ENCODE measurements around the gene YBEY. TPM values are rescaled to one million over a fixed set of nuclear protein-coding genes. Genes with fewer than 3 reads are reported as not detected.
"Not testable (repeated sequence)": the region's sequence is repeated elsewhere in the genome, so short reads cannot be mapped to it uniquely, and the experiment has no call there.

YBEY gene
- total and polyA plus RNA-seq, 12 donors, result 4.0 to 46.0 (median 16.5) TPM

DNA sequence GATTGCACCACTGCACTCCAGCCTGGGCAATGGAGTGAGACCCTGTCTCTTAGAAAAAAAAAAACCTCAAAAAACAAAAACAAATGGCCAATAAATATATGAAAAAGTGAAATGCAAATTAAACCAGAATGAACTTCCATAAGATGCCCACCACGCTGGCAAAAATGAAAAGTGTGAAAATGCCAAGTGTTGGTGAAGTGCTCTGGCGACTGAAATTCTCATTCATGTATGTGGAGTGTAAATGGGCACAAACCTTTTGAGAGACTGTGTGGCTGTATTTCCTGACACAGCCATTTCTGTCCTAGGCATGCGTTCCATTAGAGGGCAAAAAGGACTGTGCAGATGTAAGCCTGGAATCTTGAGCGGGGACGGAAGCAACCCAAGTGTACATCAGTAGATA is 18.3 kb downstream of the YBEY start:
- WGBS, 4 donors, result 85 to 98% (median 93%) methylated on average over 5 of the region's 5 CpGs
- H3K9me3 ChIP-seq (replicated peaks in 1 of 3), result no peaks in the 10 kb centered on the region
- DNase-seq, result no peak
- no peak overlapping the region for H3K27ac ChIP-seq
- no peaks in the 10 kb centered on the region for H3K4me1 ChIP-seq (replicated peaks in 1 of 2)
- intact Hi-C loops (cut with DNase I), result no loop called here
- TF ChIP-seq, protein P1, sequence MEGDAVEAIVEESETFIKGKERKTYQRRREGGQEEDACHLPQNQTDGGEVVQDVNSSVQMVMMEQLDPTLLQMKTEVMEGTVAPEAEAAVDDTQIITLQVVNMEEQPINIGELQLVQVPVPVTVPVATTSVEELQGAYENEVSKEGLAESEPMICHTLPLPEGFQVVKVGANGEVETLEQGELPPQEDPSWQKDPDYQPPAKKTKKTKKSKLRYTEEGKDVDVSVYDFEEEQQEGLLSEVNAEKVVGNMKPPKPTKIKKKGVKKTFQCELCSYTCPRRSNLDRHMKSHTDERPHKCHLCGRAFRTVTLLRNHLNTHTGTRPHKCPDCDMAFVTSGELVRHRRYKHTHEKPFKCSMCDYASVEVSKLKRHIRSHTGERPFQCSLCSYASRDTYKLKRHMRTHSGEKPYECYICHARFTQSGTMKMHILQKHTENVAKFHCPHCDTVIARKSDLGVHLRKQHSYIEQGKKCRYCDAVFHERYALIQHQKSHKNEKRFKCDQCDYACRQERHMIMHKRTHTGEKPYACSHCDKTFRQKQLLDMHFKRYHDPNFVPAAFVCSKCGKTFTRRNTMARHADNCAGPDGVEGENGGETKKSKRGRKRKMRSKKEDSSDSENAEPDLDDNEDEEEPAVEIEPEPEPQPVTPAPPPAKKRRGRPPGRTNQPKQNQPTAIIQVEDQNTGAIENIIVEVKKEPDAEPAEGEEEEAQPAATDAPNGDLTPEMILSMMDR (IDR thresholded peaks at IDR 0.05), result no peak
- TF ChIP-seq POLR2A (IDR thresholded peaks at IDR 0.05), result no peak
- H3K27me3 ChIP-seq, result no peaks in the 10 kb centered on the region
- no peak overlapping the region for H3K4me3 ChIP-seq
- no peaks in the 10 kb centered on the region for H3K36me3 ChIP-seq (replicated peaks in 1 of 2)

DNA sequence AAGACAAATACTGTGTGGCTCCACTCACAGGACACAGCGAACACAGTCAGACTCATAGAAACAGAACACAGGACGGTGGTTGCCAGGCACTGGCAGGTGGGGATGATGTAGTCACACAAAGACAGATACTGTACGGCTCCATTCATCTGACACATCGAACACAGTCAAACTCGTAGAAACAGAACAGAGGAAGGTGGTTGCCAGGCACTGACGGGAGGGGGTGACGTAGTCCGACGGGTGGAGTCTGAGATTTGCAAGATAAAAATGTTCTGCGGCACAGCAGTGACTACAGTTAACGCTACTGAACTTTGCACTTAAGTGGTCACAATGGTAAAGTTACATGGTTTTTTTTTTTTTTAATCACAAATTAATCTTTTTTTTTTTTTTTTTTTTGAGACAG is 18.8 kb downstream of the YBEY start:
- Histone ChIP-seq H3K4me3 (no peak overlapping the region), H3K9me3 (replicated peaks in 1 of 3) (no peaks in the 10 kb centered on the region), H3K4me1 (replicated peaks in 1 of 2) (no peaks in the 10 kb centered on the region), H3K27ac (no peak overlapping the region), H3K36me3 (replicated peaks in 1 of 2) (no peaks in the 10 kb centered on the region), H3K27me3 (no peaks in the 10 kb centered on the region)
- intact Hi-C loops (cut with DNase I), result no loop called here
- no peak for TF ChIP-seq POLR2A (IDR thresholded peaks at IDR 0.05)
- TF ChIP-seq, protein P1 (IDR thresholded peaks at IDR 0.05), result no peak
- no peak for DNase-seq
- 92 to 97% (median 95%) methylated on average over 11 of the region's 11 CpGs for WGBS, 4 donors

DNA sequence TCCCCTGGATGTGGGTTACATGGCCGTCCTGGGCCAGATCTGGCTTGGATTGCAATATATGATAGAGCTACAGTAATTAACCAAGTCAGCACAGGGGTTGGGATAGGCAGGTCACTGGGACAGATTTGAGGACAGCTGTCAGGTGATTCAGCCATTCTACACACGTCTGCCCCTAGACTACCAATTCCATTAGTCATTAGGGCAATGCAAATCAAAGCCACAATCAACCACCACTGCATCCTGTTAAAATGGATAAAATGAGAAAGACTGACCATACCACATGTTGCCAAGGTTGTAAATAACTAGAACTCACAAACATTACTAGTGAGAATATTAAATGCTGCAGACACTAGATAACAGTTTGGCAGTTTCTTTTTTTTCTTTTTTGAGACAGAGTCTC is 21.5 kb downstream of the YBEY start:
- Histone ChIP-seq H3K27ac (no peak overlapping the region), H3K36me3 (replicated peaks in 1 of 2) (no peaks in the 10 kb centered on the region), H3K27me3 (no peaks in the 10 kb centered on the region), H3K4me1 (replicated peaks in 1 of 2) (no peaks in the 10 kb centered on the region), H3K4me3 (no peak overlapping the region), H3K9me3 (replicated peaks in 1 of 3) (no peaks in the 10 kb centered on the region)
- 65 to 87% (median 78%) methylated on average over 2 of the region's 2 CpGs for WGBS, 4 donors
- TF ChIP-seq, protein P1 (IDR thresholded peaks at IDR 0.05), result no peak
- TF ChIP-seq POLR2A (IDR thresholded peaks at IDR 0.05), result no peak
- DNase-seq, result no peak
- intact Hi-C loops (cut with DNase I), result no loop called here

DNA sequence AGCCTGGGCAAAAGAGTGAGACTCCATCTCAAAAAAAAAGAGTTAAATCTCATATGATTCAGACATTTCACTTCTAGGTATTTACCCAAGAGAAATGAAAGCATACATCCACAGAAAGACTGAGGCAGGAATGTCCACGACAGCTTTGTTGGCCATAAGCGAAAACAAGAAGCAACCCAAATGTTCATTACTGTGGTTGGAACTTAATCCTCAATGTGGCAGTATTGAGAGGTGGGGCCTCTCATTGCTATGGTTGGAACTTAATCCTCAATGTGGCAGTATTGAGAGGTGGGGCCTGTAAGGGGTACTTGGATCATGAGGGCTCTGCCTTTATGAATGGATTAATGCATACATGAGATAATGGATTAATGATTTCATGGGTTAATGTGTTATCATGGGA is 22.3 kb downstream of the YBEY start:
- DNase-seq, result no peak
- WGBS, 4 donors, result 97 to 100% (median 99%) methylated on average over 2 of the region's 2 CpGs
- H3K36me3 ChIP-seq (replicated peaks in 1 of 2), result no peaks in the 10 kb centered on the region
- no peak overlapping the region for H3K27ac ChIP-seq
- no peaks in the 10 kb centered on the region for H3K4me1 ChIP-seq (replicated peaks in 1 of 2)
- intact Hi-C loops (cut with DNase I), result no loop called here
- no peak overlapping the region for H3K4me3 ChIP-seq
- H3K27me3 ChIP-seq, result no peaks in the 10 kb centered on the region
- TF ChIP-seq, protein P1 (IDR thresholded peaks at IDR 0.05), result no peak
- TF ChIP-seq POLR2A (IDR thresholded peaks at IDR 0.05), result no peak
- no peaks in the 10 kb centered on the region for H3K9me3 ChIP-seq (replicated peaks in 1 of 3)

DNA sequence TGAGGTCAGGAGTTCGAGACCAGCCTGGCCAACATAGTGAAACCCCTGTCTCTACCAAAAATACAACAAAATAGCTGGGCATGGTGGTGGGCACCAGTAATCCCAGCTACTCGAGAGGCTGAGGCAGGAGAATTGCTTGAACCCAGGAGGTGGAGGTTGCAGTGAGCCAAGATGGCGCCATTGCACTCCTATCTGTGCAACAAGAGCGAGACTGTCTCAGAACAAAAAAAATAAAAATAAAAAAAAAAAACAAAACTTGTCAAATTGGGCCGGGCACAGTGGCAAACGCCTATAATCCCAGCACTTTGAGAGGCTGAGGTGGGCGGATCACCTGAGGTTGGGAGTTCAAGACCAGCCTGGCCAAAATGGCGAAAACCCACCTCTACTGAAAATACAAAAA is 24.1 kb downstream of the YBEY start:
- DNase-seq; H3K4me3 ChIP-seq; H3K36me3 ChIP-seq (replicated peaks in 1 of 2); intact Hi-C loops (cut with DNase I); H3K27ac ChIP-seq; H3K4me1 ChIP-seq (replicated peaks in 1 of 2); H3K9me3 ChIP-seq (replicated peaks in 1 of 3); H3K27me3 ChIP-seq: not testable (repeated sequence)
- 92 to 97% (median 95%) methylated on average over 8 of the region's 8 CpGs for WGBS, 4 donors
